Fibroblast of lung (primary cell): Measurements from ENCODE around the gene KERA.

ENCODE experiments used
- CTCF ChIP-seq, 2 donors: IDR thresholded peaks in 1 of 2; conservative IDR thresholded peaks in 1 of 2; 1 replicate in 1 of 2; 2 replicates in 1 of 2; pipeline ENCODE4 v1.5.1; 2011 to 2012; ENCODE audit warnings: low read length in 2 of 2, control low read depth in 1 of 2, inconsistent platforms in 1 of 2, low read depth in 1 of 2, mild to moderate bottlenecking in 1 of 2
- EZH2 ChIP-seq: IDR thresholded peaks from 2 replicates; pipeline ENCODE4 v1.5.1; 2012; ENCODE audit warnings: low read length, control low read depth, mild to moderate bottlenecking; ENCODE audit errors: missing control alignments

- TF ChIP-seq CTCF (conservative IDR thresholded peaks at IDR 0.05 in 1 of 2, IDR thresholded peaks at IDR 0.05 in 1 of 2; ENCODE audit: low read depth in 1 of 2, low read length in 2 of 2), result no peak
- no peak for TF ChIP-seq EZH2
Measured at GRCh38 chr12:91037276-91037675, 20.5 kb downstream of the KERA start.
